ENCODE results near the gene RNF31.

DNA sequence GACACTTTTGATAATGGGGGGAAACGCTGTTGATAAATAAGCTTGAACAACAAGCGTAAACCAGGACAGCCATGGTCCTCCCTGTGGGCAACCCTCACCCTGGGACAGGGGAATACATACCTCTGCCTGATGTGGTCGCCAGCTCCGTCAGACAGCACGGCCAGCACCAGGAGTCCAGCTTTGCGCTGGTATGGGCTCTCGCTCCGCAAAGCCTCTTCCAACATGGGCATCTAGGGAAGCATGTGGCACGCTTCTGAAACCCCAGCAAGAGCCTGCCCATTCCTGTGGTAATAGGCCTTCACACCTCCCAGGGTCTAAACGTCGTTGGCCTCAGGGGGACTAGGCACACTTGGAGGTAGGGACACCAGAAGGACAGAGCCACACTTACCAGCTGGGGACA lies 38.4 kb downstream of the RNF31 start:
- TF ChIP-seq BHLHE40 (IDR thresholded peaks at IDR 0.05; ENCODE audit: low read depth, low read length) (no peak), CEBPB (IDR thresholded peaks at IDR 0.05) (no peak), RAD21 (conservative IDR thresholded peaks at IDR 0.05 in 1 of 2, IDR thresholded peaks at IDR 0.05 in 1 of 2) (no peak), HDAC2 (IDR thresholded peaks at IDR 0.05) (no peak), ZFP36 (IDR thresholded peaks at IDR 0.05; ENCODE audit: borderline replicate concordance, partially characterized antibody) (no peak), NR3C1 (IDR thresholded peaks at IDR 0.05) (no peak)
- TF ChIP-seq, protein P1, sequence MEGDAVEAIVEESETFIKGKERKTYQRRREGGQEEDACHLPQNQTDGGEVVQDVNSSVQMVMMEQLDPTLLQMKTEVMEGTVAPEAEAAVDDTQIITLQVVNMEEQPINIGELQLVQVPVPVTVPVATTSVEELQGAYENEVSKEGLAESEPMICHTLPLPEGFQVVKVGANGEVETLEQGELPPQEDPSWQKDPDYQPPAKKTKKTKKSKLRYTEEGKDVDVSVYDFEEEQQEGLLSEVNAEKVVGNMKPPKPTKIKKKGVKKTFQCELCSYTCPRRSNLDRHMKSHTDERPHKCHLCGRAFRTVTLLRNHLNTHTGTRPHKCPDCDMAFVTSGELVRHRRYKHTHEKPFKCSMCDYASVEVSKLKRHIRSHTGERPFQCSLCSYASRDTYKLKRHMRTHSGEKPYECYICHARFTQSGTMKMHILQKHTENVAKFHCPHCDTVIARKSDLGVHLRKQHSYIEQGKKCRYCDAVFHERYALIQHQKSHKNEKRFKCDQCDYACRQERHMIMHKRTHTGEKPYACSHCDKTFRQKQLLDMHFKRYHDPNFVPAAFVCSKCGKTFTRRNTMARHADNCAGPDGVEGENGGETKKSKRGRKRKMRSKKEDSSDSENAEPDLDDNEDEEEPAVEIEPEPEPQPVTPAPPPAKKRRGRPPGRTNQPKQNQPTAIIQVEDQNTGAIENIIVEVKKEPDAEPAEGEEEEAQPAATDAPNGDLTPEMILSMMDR (IDR thresholded peaks at IDR 0.05) = no peak
- TF ChIP-seq, protein P2, sequence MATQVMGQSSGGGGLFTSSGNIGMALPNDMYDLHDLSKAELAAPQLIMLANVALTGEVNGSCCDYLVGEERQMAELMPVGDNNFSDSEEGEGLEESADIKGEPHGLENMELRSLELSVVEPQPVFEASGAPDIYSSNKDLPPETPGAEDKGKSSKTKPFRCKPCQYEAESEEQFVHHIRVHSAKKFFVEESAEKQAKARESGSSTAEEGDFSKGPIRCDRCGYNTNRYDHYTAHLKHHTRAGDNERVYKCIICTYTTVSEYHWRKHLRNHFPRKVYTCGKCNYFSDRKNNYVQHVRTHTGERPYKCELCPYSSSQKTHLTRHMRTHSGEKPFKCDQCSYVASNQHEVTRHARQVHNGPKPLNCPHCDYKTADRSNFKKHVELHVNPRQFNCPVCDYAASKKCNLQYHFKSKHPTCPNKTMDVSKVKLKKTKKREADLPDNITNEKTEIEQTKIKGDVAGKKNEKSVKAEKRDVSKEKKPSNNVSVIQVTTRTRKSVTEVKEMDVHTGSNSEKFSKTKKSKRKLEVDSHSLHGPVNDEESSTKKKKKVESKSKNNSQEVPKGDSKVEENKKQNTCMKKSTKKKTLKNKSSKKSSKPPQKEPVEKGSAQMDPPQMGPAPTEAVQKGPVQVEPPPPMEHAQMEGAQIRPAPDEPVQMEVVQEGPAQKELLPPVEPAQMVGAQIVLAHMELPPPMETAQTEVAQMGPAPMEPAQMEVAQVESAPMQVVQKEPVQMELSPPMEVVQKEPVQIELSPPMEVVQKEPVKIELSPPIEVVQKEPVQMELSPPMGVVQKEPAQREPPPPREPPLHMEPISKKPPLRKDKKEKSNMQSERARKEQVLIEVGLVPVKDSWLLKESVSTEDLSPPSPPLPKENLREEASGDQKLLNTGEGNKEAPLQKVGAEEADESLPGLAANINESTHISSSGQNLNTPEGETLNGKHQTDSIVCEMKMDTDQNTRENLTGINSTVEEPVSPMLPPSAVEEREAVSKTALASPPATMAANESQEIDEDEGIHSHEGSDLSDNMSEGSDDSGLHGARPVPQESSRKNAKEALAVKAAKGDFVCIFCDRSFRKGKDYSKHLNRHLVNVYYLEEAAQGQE (IDR thresholded peaks at IDR 0.05) = no peak
